Liver (tissue), 9 donors: ENCODE data around the gene TTC32. TPM values are rescaled to one million over a fixed set of nuclear protein-coding genes. Genes with fewer than 3 reads are reported as not detected.

Experiments
- DNase-seq: peaks from one replicate; pipeline ENCODE4 v3.0.0-alpha.2; 2017; ENCODE audit warnings: low spot score
- H3K27ac ChIP-seq, 2 donors: one replicate each; pipeline ENCODE4 v1.7.0; 2013; ENCODE audit warnings: inconsistent platforms in 2 of 2, low read length in 2 of 2, control low read depth in 1 of 2, low read depth in 1 of 2, mild to moderate bottlenecking in 1 of 2
- H3K27me3 ChIP-seq, 4 donors: one replicate each; pipeline versions ENCODE4 v1.6.1 to v1.7.0; 2013; ENCODE audit warnings: low read length in 3 of 4, inconsistent platforms in 1 of 4, mild to moderate bottlenecking in 1 of 4, moderate library complexity in 1 of 4; ENCODE audit not compliant: control insufficient read depth in 4 of 4, insufficient read depth in 4 of 4
- H3K36me3 ChIP-seq, 4 donors: one replicate each; pipeline versions ENCODE4 v1.6.1 to v1.7.0; 2013; ENCODE audit warnings: low read length in 3 of 4, mild to moderate bottlenecking in 3 of 4, low read depth in 1 of 4, moderate library complexity in 1 of 4; ENCODE audit not compliant: control insufficient read depth in 4 of 4, insufficient read depth in 3 of 4
- H3K4me1 ChIP-seq, 4 donors: one replicate each; pipeline versions ENCODE4 v1.6.1 to v1.7.0; 2013; ENCODE audit warnings: low read length in 3 of 4, mild to moderate bottlenecking in 3 of 4, moderate library complexity in 1 of 4; ENCODE audit not compliant: control insufficient read depth in 4 of 4, insufficient read depth in 4 of 4
- H3K4me3 ChIP-seq, 3 donors: one replicate each; pipeline versions ENCODE4 v1.6.1 to v1.7.0; 2013; ENCODE audit warnings: low read length in 3 of 3, control low read depth in 1 of 3, low read depth in 1 of 3, mild to moderate bottlenecking in 1 of 3
- H3K9ac ChIP-seq, 2 donors: one replicate each; pipeline ENCODE4 v1.7.0; 2013; ENCODE audit warnings: low read length in 2 of 2, mild to moderate bottlenecking in 2 of 2, moderate library complexity in 2 of 2, control low read depth in 1 of 2, low read depth in 1 of 2
- H3K9me3 ChIP-seq, 4 donors: one replicate each; pipeline versions ENCODE4 v1.6.1 to v1.7.0; 2013; ENCODE audit warnings: low read length in 3 of 4; ENCODE audit not compliant: control insufficient read depth in 4 of 4
- EGR1 ChIP-seq, 2 donors: IDR thresholded peaks; 2 replicates each; pipeline ENCODE4 v1.6.1; 2016 to 2018; ENCODE audit warnings: antibody characterized with exemption in 2 of 2, low read depth in 2 of 2
- FOXA1 ChIP-seq: IDR thresholded peaks from 2 replicates; pipeline ENCODE4 v1.6.1; 2016; ENCODE audit warnings: antibody characterized with exemption
- FOXA2 ChIP-seq: IDR thresholded peaks from 2 replicates; pipeline ENCODE4 v1.6.1; 2016; ENCODE audit warnings: antibody characterized with exemption
- GABPA ChIP-seq, 2 donors: IDR thresholded peaks in 1 of 2; conservative IDR thresholded peaks in 1 of 2; 2 replicates each; pipeline ENCODE4 v1.6.1; 2016; ENCODE audit warnings: antibody characterized with exemption in 2 of 2, mild to moderate bottlenecking in 1 of 2, moderate library complexity in 1 of 2
- HNF4A ChIP-seq, 2 donors: conservative IDR thresholded peaks; 2 replicates each; pipeline ENCODE4 v1.6.1; 2016; ENCODE audit warnings: antibody characterized with exemption in 2 of 2, mild to moderate bottlenecking in 2 of 2
- HNF4G ChIP-seq: IDR thresholded peaks from 2 replicates; pipeline ENCODE4 v1.6.1; 2016; ENCODE audit warnings: antibody characterized with exemption
- JUND ChIP-seq, 2 donors: IDR thresholded peaks; 2 replicates each; pipeline ENCODE4 v1.6.1; 2016; ENCODE audit warnings: antibody characterized with exemption in 2 of 2
- NR2F2 ChIP-seq: IDR thresholded peaks from 2 replicates; pipeline ENCODE4 v1.6.1; 2016; ENCODE audit warnings: antibody characterized with exemption
- RAD21 ChIP-seq, 2 donors: IDR thresholded peaks; 2 replicates each; pipeline ENCODE4 v1.6.1; 2016; ENCODE audit warnings: antibody characterized with exemption in 2 of 2, mild to moderate bottlenecking in 2 of 2
- RXRA ChIP-seq, 2 donors: IDR thresholded peaks; 2 replicates each; pipeline ENCODE4 v1.6.1; 2017 to 2018; ENCODE audit warnings: antibody characterized with exemption in 2 of 2, mild to moderate bottlenecking in 1 of 2
- SP1 ChIP-seq: IDR thresholded peaks from 2 replicates; pipeline ENCODE4 v1.6.1; 2018; ENCODE audit warnings: antibody characterized with exemption, mild to moderate bottlenecking
- TAF1 ChIP-seq: conservative IDR thresholded peaks from 2 replicates; pipeline ENCODE4 v1.6.1; 2016; ENCODE audit warnings: antibody characterized with exemption, mild to moderate bottlenecking
- YY1 ChIP-seq: IDR thresholded peaks from 2 replicates; pipeline ENCODE4 v1.6.1; 2016; ENCODE audit warnings: antibody characterized with exemption, mild to moderate bottlenecking
- WGBS: extraction: QIAGEN DNeasy Blood & Tissue Kit; methylation state at CpG from one replicate; pipeline ENCODE4 v1.1.7; 2013; 5-methylcytosine and 5-hydroxymethylcytosine counted together
- polyA plus RNA-seq, 2 donors: library from polyadenylated mRNA; stranded (reverse) in 1 of 2; unstranded in 1 of 2; fragments of 200-250 nt in 1 of 2; fragments of >200 nt in 1 of 2; fragmentation: Nextera tagmentation in 1 of 2; extraction: Ambion mirVana in 1 of 2; gene quantifications; one replicate each; pipeline versions ENCODE4 v1.2.1 to v1.2.3, GENCODE V29; 2013 to 2015
- total RNA-seq, 2 donors: library from RNA; depleted of rRNA; stranded (reverse); fragments of >200 nt; gene quantifications; one replicate each; pipeline ENCODE4 v1.2.3, GENCODE V29; 2014
- TF ChIP-seq, protein P1 (sequence below): IDR thresholded peaks from 2 replicates; pipeline ENCODE4 v1.6.1; 2016; ENCODE audit warnings: antibody characterized with exemption
- TF ChIP-seq, protein P2 (sequence below): IDR thresholded peaks from 2 replicates; pipeline ENCODE4 v1.6.1; 2016; ENCODE audit warnings: antibody characterized with exemption
- TF ChIP-seq, protein P3 (sequence below): IDR thresholded peaks from 2 replicates; pipeline ENCODE4 v1.6.1; 2016; ENCODE audit warnings: antibody characterized with exemption, mild to moderate bottlenecking
- TF ChIP-seq, protein P4 (sequence below): IDR thresholded peaks from 2 replicates; pipeline ENCODE4 v1.6.1; 2016; ENCODE audit warnings: antibody characterized with exemption
- TF ChIP-seq, protein P5 (sequence below): fragments of 150-350 bp; IDR thresholded peaks from 2 replicates; pipeline ENCODE4 v1.5.1; 2017; ENCODE audit warnings: improper control_type of control experiment, low read depth, low read length; ENCODE audit not compliant: missing input control
- donor health status: healthy.
- donor health status: healthy.
- donor health status: healthy.
- donor health status: healthy.
- donor health status: healthy.

Gene TTC32
- total and polyA plus RNA-seq, 4 donors = 4.1 to 12.0 (median 10.5) TPM

DNA sequence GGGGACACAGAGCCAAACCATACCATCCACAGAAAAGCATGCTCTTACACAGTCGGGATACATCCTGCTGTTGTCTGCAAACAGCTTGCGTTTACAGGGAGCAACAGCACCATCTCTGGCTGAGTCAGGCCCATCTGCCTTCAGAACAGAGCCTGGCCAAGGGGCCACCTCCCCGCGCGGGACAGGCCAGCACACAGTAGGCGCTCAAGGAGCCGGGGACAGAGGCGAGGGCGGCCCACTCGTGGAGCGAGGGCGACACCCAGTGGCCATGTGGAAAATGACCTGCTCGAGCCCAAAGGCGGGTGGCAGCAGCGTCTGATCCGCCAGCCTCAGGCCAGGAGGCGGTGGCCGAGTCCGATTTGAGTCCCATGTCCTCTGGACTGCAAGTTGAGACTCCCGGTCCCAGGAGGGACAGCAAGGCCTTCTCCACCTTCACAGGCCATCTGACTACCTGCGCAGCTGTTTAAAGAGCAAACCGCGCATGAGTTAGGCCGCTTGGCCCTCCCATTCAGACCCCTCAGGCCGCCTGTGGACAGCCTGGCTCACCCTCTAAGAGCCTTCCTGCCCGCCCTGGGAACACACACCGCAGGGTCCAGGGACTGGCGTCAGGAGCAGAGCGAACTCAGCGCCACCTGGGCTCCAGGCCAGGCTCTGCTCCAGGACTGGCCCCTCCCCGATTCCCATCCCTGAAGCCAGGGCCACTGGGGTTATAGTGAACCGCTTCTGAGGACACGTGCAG, 38.3 kb downstream of the TTC32 start:
- peak; percentile 78 for DNase-seq
- no peaks in the 10 kb centered on the region for H3K9me3 ChIP-seq
- TF ChIP-seq HNF4G = no peak
- TF ChIP-seq, protein P1, sequence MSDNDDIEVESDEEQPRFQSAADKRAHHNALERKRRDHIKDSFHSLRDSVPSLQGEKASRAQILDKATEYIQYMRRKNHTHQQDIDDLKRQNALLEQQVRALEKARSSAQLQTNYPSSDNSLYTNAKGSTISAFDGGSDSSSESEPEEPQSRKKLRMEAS = no peak
- TF ChIP-seq, protein P2, sequence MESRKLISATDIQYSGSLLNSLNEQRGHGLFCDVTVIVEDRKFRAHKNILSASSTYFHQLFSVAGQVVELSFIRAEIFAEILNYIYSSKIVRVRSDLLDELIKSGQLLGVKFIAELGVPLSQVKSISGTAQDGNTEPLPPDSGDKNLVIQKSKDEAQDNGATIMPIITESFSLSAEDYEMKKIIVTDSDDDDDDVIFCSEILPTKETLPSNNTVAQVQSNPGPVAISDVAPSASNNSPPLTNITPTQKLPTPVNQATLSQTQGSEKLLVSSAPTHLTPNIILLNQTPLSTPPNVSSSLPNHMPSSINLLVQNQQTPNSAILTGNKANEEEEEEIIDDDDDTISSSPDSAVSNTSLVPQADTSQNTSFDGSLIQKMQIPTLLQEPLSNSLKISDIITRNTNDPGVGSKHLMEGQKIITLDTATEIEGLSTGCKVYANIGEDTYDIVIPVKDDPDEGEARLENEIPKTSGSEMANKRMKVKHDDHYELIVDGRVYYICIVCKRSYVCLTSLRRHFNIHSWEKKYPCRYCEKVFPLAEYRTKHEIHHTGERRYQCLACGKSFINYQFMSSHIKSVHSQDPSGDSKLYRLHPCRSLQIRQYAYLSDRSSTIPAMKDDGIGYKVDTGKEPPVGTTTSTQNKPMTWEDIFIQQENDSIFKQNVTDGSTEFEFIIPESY = no peak
- no peak for TF ChIP-seq JUND (IDR thresholded peaks at IDR 0.05)
- TF ChIP-seq NR2F2 = no peak
- TF ChIP-seq FOXA1 = no peak
- TF ChIP-seq HNF4A (conservative IDR thresholded peaks at IDR 0.05) = peak; percentile 62 to 84
- TF ChIP-seq YY1 = no peak
- TF ChIP-seq, protein P3, sequence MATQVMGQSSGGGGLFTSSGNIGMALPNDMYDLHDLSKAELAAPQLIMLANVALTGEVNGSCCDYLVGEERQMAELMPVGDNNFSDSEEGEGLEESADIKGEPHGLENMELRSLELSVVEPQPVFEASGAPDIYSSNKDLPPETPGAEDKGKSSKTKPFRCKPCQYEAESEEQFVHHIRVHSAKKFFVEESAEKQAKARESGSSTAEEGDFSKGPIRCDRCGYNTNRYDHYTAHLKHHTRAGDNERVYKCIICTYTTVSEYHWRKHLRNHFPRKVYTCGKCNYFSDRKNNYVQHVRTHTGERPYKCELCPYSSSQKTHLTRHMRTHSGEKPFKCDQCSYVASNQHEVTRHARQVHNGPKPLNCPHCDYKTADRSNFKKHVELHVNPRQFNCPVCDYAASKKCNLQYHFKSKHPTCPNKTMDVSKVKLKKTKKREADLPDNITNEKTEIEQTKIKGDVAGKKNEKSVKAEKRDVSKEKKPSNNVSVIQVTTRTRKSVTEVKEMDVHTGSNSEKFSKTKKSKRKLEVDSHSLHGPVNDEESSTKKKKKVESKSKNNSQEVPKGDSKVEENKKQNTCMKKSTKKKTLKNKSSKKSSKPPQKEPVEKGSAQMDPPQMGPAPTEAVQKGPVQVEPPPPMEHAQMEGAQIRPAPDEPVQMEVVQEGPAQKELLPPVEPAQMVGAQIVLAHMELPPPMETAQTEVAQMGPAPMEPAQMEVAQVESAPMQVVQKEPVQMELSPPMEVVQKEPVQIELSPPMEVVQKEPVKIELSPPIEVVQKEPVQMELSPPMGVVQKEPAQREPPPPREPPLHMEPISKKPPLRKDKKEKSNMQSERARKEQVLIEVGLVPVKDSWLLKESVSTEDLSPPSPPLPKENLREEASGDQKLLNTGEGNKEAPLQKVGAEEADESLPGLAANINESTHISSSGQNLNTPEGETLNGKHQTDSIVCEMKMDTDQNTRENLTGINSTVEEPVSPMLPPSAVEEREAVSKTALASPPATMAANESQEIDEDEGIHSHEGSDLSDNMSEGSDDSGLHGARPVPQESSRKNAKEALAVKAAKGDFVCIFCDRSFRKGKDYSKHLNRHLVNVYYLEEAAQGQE = no peak
- TF ChIP-seq GABPA (IDR thresholded peaks at IDR 0.05 in 1 of 2, conservative IDR thresholded peaks at IDR 0.05 in 1 of 2) = no peak
- no peak for TF ChIP-seq TAF1
- TF ChIP-seq RXRA (IDR thresholded peaks at IDR 0.05) = peak; percentile 34 to 61
- no peak for TF ChIP-seq EGR1 (IDR thresholded peaks at IDR 0.05; ENCODE audit: low read depth in 2 of 2)
- TF ChIP-seq RAD21 (IDR thresholded peaks at IDR 0.05) = peak; percentile 97
- TF ChIP-seq FOXA2 = no peak
- TF ChIP-seq, protein P4, sequence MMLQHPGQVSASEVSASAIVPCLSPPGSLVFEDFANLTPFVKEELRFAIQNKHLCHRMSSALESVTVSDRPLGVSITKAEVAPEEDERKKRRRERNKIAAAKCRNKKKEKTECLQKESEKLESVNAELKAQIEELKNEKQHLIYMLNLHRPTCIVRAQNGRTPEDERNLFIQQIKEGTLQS = no peak
- TF ChIP-seq, protein P5, sequence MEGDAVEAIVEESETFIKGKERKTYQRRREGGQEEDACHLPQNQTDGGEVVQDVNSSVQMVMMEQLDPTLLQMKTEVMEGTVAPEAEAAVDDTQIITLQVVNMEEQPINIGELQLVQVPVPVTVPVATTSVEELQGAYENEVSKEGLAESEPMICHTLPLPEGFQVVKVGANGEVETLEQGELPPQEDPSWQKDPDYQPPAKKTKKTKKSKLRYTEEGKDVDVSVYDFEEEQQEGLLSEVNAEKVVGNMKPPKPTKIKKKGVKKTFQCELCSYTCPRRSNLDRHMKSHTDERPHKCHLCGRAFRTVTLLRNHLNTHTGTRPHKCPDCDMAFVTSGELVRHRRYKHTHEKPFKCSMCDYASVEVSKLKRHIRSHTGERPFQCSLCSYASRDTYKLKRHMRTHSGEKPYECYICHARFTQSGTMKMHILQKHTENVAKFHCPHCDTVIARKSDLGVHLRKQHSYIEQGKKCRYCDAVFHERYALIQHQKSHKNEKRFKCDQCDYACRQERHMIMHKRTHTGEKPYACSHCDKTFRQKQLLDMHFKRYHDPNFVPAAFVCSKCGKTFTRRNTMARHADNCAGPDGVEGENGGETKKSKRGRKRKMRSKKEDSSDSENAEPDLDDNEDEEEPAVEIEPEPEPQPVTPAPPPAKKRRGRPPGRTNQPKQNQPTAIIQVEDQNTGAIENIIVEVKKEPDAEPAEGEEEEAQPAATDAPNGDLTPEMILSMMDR = peak; percentile 90
- TF ChIP-seq SP1 = peak; percentile 52
- H3K27ac ChIP-seq = peak overlapping the region in 1 of 2 donors; percentile 6
- H3K9ac ChIP-seq = no peak overlapping the region
- peaks cover 0 to 9% (median 4%) of the 10 kb centered on the region in 4 donors for H3K4me1 ChIP-seq
- no peaks in the 10 kb centered on the region for H3K27me3 ChIP-seq
- H3K36me3 ChIP-seq = no peaks in the 10 kb centered on the region
- H3K4me3 ChIP-seq = peak overlapping the region in 1 of 3 donors; percentile 13
- 10% methylated on average over 33 of the region's 33 CpGs for WGBS
